Activated T-cell treated with anti-CD3 and anti-CD28 coated beads, Interleukin-2, amount 50 U/mL, for 72 hours (primary cell): ENCODE measurements around the gene TNFRSF19. TPM values are rescaled to one million over a fixed set of nuclear protein-coding genes. Genes with fewer than 3 reads are reported as not detected.

Experiments used
- ATAC-seq, 2 donors: fragments of 150-1000 bp; cut with Tn5 transposase; replicated peaks in 1 of 2; 2 replicates each; pipeline ENCODE4 v1.10.0; 2021; ENCODE audit warnings: moderate library complexity in 2 of 2, mild to moderate bottlenecking in 1 of 2
- DNase-seq, 2 donors: peaks; one replicate each; pipeline ENCODE4 v3.0.0; 2021 to 2022; ENCODE audit warnings: mixed read lengths in 1 of 2
- H3K27ac Mint-ChIP-seq: one replicate; pipeline ENCODE4 v1.8.0; 2022; ENCODE audit warnings: mild to moderate bottlenecking, moderate library complexity, mixed read lengths
- H3K27me3 Mint-ChIP-seq: one replicate; pipeline ENCODE4 v1.8.0; 2022; ENCODE audit warnings: low read depth, mixed read lengths
- H3K36me3 Mint-ChIP-seq, 2 donors: one replicate each; pipeline ENCODE4 v1.8.0; 2022; ENCODE audit warnings: mixed read lengths in 2 of 2, mild to moderate bottlenecking in 1 of 2; ENCODE audit not compliant: insufficient read depth in 2 of 2
- H3K4me1 Mint-ChIP-seq: one replicate; pipeline ENCODE4 v1.8.0; 2022; ENCODE audit warnings: low read depth, mixed read lengths
- H3K4me3 Mint-ChIP-seq, 2 donors: one replicate each; pipeline ENCODE4 v1.8.0; 2022; ENCODE audit warnings: mild to moderate bottlenecking in 2 of 2, mixed read lengths in 2 of 2, moderate library complexity in 2 of 2
- H3K9me3 Mint-ChIP-seq, 2 donors: one replicate each; pipeline ENCODE4 v1.8.0; 2022; ENCODE audit warnings: mixed read lengths in 2 of 2
- total RNA-seq, 2 donors: library from RNA; stranded (reverse); gene quantifications; one replicate each; pipeline ENCODE4 v1.2.3, GENCODE V29; 2022

Gene TNFRSF19
- total RNA-seq, 2 donors from 2014 or later: 0.07 TPM; not detected in 1

- Mint-ChIP-seq H3K36me3 (no peaks in the 10 kb centered on the region), H3K27me3 (peaks cover 6% of the 10 kb centered on the region), H3K4me3 (no peak overlapping the region), H3K4me1 (no peaks in the 10 kb centered on the region), H3K9me3 (peaks cover 0 to 1% of the 10 kb centered on the region in 2 donors), H3K27ac (no peak overlapping the region)
- ATAC-seq (no peak), DNase-seq (no peak)
Measured at GRCh38 chr13:23628765-23629565, 58.8 kb downstream of the TNFRSF19 start.

- no peak overlapping the region for H3K27ac Mint-ChIP-seq
- DNase-seq (no peak), ATAC-seq (no peak)
- H3K36me3 Mint-ChIP-seq: no peaks in the 10 kb centered on the region
- H3K9me3 Mint-ChIP-seq: no peaks in the 10 kb centered on the region
- H3K4me3 Mint-ChIP-seq: no peak overlapping the region
- peaks cover 6% of the 10 kb centered on the region for H3K27me3 Mint-ChIP-seq
- no peaks in the 10 kb centered on the region for H3K4me1 Mint-ChIP-seq
Measured at GRCh38 chr13:23629566-23630272, 59.5 kb downstream of the TNFRSF19 start.

GRCh38 chr13:23630349-23631093, 60.3 kb downstream of the TNFRSF19 start:
- H3K36me3 Mint-ChIP-seq: no peaks in the 10 kb centered on the region
- H3K27me3 Mint-ChIP-seq: peaks cover 6% of the 10 kb centered on the region

GRCh38 chr13:23631311-23632047, 61.3 kb downstream of the TNFRSF19 start:
- Mint-ChIP-seq H3K9me3 (no peaks in the 10 kb centered on the region), H3K4me1 (no peaks in the 10 kb centered on the region), H3K27ac (no peak overlapping the region), H3K4me3 (no peak overlapping the region), H3K36me3 (no peaks in the 10 kb centered on the region), H3K27me3 (peaks cover 6% of the 10 kb centered on the region)
- DNase-seq: no peak
- ATAC-seq: no peak

More at GRCh38 chr13:23630349-23631093, 60.3 kb downstream of the TNFRSF19 start:
- Mint-ChIP-seq H3K27ac (no peak overlapping the region), H3K4me3 (no peak overlapping the region), H3K9me3 (no peaks in the 10 kb centered on the region), H3K4me1 (no peaks in the 10 kb centered on the region)
- DNase-seq (no peak), ATAC-seq (no peak)

- DNase-seq (no peak), ATAC-seq (no peak)
- H3K36me3 Mint-ChIP-seq: no peaks in the 10 kb centered on the region
- H3K4me1 Mint-ChIP-seq: no peaks in the 10 kb centered on the region
- H3K27ac Mint-ChIP-seq: no peak overlapping the region
- H3K4me3 Mint-ChIP-seq: no peak overlapping the region
- H3K9me3 Mint-ChIP-seq: no peaks in the 10 kb centered on the region
- peaks cover 5% of the 10 kb centered on the region for H3K27me3 Mint-ChIP-seq
Measured at GRCh38 chr13:23632048-23632582, 61.9 kb downstream of the TNFRSF19 start.

- no peaks in the 10 kb centered on the region for H3K4me1 Mint-ChIP-seq
- DNase-seq (no peak), ATAC-seq (no peak)
- no peak overlapping the region for H3K4me3 Mint-ChIP-seq
- H3K27ac Mint-ChIP-seq: no peak overlapping the region
- no peaks in the 10 kb centered on the region for H3K9me3 Mint-ChIP-seq
- no peaks in the 10 kb centered on the region for H3K36me3 Mint-ChIP-seq
- H3K27me3 Mint-ChIP-seq: no peaks in the 10 kb centered on the region
Measured at GRCh38 chr13:23632741-23633140, 62.5 kb downstream of the TNFRSF19 start.

- Mint-ChIP-seq H3K27ac (no peak overlapping the region), H3K4me1 (no peaks in the 10 kb centered on the region)
Measured at GRCh38 chr13:23634897-23635296, 64.7 kb downstream of the TNFRSF19 start.

GRCh38 chr13:23636360-23636759, 66.1 kb downstream of the TNFRSF19 start:
- no peak for ATAC-seq
- Mint-ChIP-seq H3K9me3 (no peaks in the 10 kb centered on the region), H3K27ac (no peak overlapping the region)

More at GRCh38 chr13:23634897-23635296, 64.7 kb downstream of the TNFRSF19 start:
- Mint-ChIP-seq H3K9me3 (no peaks in the 10 kb centered on the region), H3K4me3 (no peak overlapping the region), H3K36me3 (no peaks in the 10 kb centered on the region), H3K27me3 (no peaks in the 10 kb centered on the region)
- DNase-seq (no peak), ATAC-seq (no peak)

GRCh38 chr13:23637829-23638228, 67.6 kb downstream of the TNFRSF19 start:
- Mint-ChIP-seq H3K4me1 (no peaks in the 10 kb centered on the region), H3K36me3 (no peaks in the 10 kb centered on the region), H3K27ac (no peak overlapping the region), H3K4me3 (no peak overlapping the region), H3K27me3 (no peaks in the 10 kb centered on the region), H3K9me3 (no peaks in the 10 kb centered on the region)
- ATAC-seq (no peak), DNase-seq (no peak)

More at GRCh38 chr13:23636360-23636759, 66.1 kb downstream of the TNFRSF19 start:
- Mint-ChIP-seq H3K4me1 (no peaks in the 10 kb centered on the region), H3K4me3 (no peak overlapping the region), H3K36me3 (no peaks in the 10 kb centered on the region), H3K27me3 (no peaks in the 10 kb centered on the region)
- no peak for DNase-seq

GRCh38 chr13:23639674-23640073, 69.5 kb downstream of the TNFRSF19 start:
- Mint-ChIP-seq H3K36me3 (no peaks in the 10 kb centered on the region), H3K4me1 (no peaks in the 10 kb centered on the region), H3K9me3 (no peaks in the 10 kb centered on the region), H3K27ac (no peak overlapping the region), H3K4me3 (no peak overlapping the region), H3K27me3 (no peaks in the 10 kb centered on the region)
- no peak for ATAC-seq
- DNase-seq: no peak

- DNase-seq (no peak), ATAC-seq (no peak)
- H3K4me3 Mint-ChIP-seq: no peak overlapping the region
- no peaks in the 10 kb centered on the region for H3K36me3 Mint-ChIP-seq
- H3K9me3 Mint-ChIP-seq: no peaks in the 10 kb centered on the region
- no peak overlapping the region for H3K27ac Mint-ChIP-seq
- peaks cover 8% of the 10 kb centered on the region for H3K27me3 Mint-ChIP-seq
- H3K4me1 Mint-ChIP-seq: no peaks in the 10 kb centered on the region
Measured at GRCh38 chr13:23642110-23642509, 71.9 kb downstream of the TNFRSF19 start.

GRCh38 chr13:23643338-23644125, 73.3 kb downstream of the TNFRSF19 start:
- Mint-ChIP-seq H3K27ac (no peak overlapping the region), H3K4me1 (no peaks in the 10 kb centered on the region), H3K36me3 (no peaks in the 10 kb centered on the region), H3K9me3 (no peaks in the 10 kb centered on the region), H3K4me3 (no peak overlapping the region), H3K27me3 (peaks cover 22% of the 10 kb centered on the region)
- no peak for DNase-seq
- ATAC-seq: peak in 1 of 2 donors; percentile 28
